GM19438 (cell line): ENCODE results near the gene PIH1D1.

Experiments
- ATAC-seq: cut with Tn5 transposase; IDR thresholded peaks from one replicate; pipeline ENCODE4 v1.9.1; 2021; ENCODE audit warnings: low read depth; ENCODE audit not compliant: unreplicated experiment

Gene PIH1D1

DNA sequence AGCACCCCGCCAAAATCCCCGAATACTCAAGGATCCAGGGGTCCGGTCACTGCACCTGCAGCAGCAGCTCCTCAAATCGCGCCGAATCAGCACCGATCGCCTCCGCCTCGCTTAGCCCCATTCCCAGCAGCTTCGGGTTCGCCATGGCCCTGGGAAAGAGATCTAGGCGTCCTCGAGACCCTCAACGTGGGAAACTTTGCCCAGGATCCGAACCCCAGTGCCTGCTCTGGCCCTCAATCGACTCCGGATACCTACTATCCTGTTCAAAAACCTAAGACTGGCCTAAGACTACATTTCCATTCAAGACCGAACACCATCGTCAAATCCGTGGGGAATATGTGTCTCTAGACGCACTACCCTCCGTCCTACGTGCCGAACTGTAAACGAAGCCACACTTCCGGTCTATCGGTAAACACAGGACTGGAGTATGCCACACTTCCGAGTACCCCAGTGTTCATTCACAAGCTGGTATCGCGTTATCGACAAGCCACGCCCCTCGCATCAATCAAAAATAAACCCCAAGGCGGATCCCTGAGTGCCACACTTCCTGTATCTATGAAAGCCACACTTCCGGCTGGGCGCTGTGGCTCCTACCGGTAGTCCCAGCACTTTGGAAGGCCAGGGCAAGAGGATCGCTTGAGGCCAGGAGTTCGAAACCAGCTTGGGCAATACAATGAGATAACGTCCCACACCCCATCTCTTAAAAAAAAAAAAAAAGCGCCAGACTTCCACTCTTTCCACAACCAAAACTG, at the start of gene PIH1D1:
Gene PIH1D1, minus strand, starts transcription at position 385 of the 752 bp plus-strand sequence. Its CDS starts 240 bp downstream, at position 145.
- ATAC-seq: peak; percentile 54

DNA sequence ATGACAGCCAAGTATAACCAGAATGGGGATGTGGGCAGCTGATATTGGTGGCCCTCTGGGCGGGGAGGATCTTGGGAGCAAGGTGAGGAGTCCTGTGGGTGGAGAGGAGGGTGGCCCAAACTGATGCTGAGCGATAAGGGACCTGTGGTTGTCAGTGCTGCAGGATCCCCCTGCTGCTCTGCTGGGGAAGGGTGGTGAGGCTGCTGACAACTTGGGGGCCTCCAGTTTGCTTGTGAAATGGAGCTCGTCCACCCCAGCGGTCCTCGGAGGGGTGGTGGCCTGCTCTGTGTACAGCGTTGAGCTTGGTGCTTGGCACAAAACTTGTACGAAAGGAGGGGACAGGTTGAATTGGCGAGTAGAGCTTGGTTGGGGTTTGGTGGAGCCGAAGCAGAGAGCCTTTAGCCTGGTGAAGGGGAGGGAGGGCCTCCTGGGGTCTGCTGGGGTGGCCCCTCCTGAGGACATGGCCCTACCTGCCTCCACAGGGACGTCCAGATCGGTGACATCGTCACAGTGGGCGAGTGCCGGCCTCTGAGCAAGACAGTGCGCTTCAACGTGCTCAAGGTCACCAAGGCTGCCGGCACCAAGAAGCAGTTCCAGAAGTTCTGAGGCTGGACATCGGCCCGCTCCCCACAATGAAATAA, 47.5 kb upstream of the PIH1D1 start:
- ATAC-seq: no peak

DNA sequence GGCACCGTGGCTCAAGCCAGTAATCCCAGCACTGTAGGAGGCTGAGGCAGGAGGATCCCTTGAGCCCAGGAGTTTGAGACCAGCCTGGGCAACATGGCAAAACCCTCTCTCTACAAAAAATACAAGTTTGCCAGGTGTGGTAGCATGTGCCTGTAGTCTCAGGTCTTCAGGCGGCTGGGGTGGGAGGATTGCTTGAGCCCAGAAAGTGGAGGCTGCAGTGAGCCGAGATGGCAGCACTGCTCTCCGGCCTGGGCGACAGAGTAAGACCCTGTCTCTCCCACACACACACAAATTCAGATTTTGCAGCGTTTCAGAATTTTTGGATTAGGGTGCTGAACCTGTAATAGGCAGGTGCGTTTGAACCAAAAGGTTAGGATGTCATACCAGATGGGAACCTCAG, 46.9 kb upstream of the PIH1D1 start:
- no peak for ATAC-seq

DNA sequence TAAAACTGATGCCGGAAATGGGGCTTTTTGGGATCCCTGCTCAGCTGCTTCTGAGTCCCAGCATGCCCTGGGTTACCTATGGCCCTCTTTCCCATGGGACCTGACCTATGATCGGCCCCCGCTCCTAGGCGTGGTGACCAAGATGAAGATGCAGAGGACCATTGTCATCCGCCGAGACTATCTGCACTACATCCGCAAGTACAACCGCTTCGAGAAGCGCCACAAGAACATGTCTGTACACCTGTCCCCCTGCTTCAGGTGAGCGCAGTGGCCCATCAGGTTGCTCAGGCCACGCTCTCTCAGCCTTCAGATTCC, 46.1 kb upstream of the PIH1D1 start:
- ATAC-seq: no peak

DNA sequence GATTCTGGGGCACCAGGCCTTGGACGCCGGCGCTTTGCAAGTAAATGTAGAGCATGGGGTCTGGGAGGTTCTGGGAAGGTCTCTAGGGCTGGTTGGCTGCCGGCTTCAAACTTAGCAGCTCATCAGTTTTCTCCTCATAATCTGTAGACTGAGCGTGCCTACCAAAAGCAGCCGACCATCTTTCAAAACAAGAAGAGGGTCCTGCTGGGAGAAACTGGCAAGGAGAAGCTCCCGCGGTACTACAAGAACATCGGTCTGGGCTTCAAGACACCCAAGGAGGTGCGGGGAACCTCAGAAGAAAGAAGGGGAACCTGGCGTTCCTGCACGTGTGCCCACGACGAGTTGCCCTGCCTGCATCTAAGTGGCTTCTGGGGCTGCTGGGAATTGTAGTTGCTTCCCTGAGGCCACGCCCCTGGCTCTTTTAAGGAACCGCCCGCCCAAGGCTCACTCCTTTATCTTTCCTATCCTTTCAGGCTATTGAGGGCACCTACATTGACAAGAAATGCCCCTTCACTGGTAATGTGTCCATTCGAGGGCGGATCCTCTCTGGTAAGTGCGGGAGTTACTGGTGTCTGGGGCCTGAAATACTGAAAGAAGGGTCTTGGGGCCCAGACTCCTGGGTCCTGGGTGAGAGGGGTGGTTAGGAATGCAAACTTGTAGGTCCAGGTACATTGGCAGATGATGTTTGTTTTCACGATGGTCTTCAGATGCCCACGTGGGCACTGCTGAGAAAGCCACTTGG, 45.6 kb upstream of the PIH1D1 start:
- no peak for ATAC-seq

GRCh38 chr19:49496574-49497008, 45.0 kb upstream of the PIH1D1 start:
- ATAC-seq: no peak

- no peak for ATAC-seq
These were observed 41.2 kb upstream of the PIH1D1 start for GRCh38 chr19:49492573-49493405.

GRCh38 chr19:49491804-49492572, 40.4 kb upstream of the PIH1D1 start:
- ATAC-seq: no peak

DNA sequence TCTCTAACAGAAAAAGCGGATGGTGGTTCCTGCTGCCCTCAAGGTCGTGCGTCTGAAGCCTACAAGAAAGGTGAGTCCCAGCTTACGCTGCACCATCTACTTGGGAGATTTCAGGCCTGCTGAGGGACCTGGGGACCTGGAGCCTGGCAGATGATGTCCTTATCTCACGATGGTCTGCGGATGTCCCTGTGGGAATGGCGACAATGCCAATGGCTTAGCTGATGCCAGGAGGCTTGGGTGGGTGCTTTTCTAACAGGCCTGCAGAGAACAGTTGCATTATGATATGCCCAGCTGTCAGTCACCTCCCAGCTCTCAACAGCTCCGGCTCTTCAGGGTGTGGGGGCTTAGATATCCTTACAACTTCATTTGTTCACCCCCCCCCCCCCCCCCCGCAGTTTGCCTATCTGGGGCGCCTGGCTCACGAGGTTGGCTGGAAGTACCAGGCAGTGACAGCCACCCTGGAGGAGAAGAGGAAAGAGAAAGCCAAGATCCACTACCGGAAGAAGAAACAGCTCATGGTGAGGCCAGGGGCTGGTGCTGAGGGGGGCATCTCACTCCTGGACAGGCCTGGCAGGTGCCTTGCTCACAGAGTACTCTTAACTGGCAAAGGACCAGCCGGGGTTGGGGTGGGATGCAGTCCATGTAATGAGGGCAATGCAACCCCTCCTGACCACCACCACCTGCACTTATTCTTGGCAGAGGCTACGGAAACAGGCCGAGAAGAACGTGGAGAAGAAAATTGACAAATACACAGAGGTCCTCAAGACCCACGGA, 39.6 kb upstream of the PIH1D1 start:
- no peak for ATAC-seq

GRCh38 chr19:49490287-49491029, 38.8 kb upstream of the PIH1D1 start:
- ATAC-seq: no peak

GRCh38 chr19:49489601-49490167, 38.1 kb upstream of the PIH1D1 start:
- ATAC-seq: no peak

DNA sequence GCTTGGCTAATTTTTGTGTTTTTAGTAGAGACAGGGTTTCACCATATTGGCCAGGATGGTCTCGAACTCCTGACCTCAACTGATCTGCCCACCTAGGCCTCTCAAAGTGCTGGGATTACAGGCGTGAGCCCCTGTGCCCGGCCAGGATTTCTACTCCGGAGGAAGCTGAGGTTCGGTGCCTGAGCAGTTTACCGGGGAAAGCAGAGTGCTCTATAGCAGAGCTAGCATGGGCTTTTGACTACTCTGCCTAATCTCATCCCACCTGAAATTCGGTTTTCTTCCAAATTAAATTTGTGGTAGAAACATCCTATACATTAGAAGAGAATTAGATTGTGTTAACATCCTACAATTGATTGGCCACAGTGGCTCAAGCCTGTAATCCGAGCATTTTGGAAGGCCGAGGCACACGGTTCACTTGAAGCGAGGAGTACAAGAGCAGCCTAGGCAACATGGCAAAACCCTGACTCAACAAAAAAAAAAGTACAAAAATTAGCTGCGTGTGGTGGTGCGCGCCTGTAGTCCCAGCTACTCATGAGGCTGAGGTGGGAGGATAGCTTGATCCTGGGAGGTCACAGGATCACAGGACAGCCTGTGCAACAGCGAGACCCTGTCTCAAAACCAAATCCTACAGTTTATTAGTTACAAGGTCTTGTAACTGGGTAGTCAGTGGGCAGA, 37.4 kb upstream of the PIH1D1 start:
- ATAC-seq: no peak

DNA sequence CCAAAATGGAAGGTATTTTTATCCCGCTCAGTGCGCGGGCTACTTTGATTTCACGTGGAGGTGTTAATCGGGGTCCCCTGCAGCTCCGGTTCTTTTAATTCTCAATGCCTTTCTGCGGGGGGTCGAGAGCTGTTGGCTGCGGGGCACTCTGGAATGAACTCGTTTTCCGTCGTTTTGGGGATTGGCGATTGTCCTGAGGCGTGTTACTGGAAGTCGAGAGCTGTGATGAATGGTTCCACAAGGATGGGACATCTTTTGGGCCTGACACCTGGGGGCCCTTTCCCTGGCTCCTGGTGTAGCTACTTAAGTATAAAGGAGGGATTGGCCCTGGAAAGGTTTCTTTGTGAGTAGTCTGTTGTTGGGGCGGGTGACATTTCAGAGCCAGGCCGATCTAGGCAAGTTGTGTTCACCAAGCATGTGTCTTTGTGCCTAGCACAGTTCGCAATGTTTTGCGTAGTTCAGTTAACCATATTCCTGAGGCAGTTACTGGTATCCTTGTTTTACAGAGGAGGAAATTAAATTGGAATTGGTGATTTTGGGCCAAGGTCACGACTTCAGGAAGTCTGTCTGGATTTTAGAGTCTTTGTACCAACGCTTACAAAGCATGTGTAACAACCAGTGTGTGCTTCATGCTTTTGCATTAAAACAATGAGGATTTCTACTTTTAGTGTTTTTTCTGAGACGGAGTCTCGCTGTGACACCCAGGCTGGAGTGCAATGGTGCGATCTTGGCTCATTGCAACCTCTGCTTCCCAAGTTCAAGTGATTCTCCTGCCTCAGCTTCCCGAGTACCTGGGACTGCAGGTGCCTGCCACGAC, 36.6 kb upstream of the PIH1D1 start:
- no peak for ATAC-seq

DNA sequence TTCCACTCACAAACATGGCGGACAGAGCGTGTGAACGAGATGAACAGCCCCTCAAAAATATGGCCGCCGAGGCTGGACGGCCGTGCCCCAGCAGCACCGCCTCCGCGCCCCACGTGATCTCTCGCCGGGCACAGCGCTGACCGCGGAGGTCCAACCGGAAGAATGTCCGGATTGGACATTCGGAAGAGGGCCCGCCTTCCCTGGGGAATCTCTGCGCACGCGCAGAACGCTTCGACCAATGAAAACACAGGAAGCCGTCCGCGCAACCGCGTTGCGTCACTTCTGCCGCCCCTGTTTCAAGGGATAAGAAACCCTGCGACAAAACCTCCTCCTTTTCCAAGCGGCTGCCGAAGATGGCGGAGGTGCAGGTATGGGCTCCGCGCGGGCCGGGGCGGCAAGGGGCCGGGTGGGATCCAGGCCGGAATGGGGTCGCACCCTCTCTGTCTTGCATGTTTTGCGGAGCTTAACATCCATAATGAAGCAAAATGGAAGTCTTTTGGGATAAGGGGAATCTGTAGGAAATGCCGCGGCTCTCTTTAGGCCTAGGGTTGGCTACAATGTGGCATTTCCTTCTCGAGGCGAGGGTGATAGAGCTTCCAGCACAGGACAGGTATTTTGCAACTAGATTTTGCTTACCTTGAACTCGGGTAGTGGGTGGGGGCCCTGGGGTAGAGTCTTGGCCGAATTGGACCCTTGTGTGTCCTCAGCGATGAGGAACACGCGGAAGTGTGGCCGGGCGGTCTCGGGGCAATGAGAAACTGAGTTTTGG, 35.8 kb upstream of the PIH1D1 start, which contains the start of gene RPL13A:
Gene RPL13A, plus strand, starts transcription at position 332 of the 769 bp plus-strand sequence. Its CDS starts 22 bp downstream, at position 354.
- ATAC-seq: peak; percentile 93

DNA sequence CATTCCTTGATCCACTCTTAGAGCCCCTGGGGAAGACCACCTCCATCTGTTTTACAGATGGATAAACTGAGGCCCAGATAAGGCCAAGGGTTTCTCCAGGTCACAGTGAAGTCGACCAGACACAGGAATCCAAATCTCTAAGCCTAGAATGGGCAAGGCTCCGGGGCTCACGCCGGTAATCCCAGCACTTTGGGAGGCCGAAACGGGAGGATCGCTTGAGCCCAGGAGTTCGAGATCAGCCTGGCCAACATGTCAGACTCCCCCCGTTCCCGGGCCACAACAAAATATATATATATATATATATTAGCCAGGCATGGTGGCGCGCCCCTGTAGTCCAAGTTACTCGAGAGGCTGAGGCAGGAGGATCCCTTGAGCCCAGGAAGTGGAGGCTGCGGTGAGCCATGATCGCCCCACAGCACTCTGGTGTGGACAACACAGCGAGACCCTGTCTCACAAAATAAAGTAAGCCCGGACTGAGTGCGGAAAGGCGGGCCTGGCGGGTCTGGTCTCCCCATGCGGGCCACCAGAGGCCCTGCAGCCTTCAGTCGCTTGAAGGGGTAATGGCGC, 35.2 kb upstream of the PIH1D1 start:
- ATAC-seq: no peak

GRCh38 chr19:49486232-49486631, 34.6 kb upstream of the PIH1D1 start:
- no peak for ATAC-seq
